Caco-2 (cell line): ENCODE results near the gene SPAG17. TPM values are rescaled to one million over a fixed set of nuclear protein-coding genes. Genes with fewer than 3 reads are reported as not detected.

ENCODE experiments used
- BruUV-seq: library from RNA; stranded (reverse); fragments of 400-500 nt; replicated peaks from 2 replicates; lab custom pipeline; 2021; lab: Mats Ljungman, UMichigan
- CTCF ChIA-PET: fragments of 300-600 bp; sonication (Branson Sonifier 250); formaldehyde crosslinking; loops from one replicate; lab custom pipeline; 2022; ENCODE audit warnings: antibody characterized with exemption; lab: Charles Lee
- POLR2A ChIA-PET: fragments of 300-600 bp; sonication (Branson Sonifier 250); formaldehyde crosslinking; loops from one replicate; lab custom pipeline; 2022; ENCODE audit warnings: antibody characterized with exemption; lab: Charles Lee
- DNase-seq, 2 experiments: peaks; one replicate each; pipeline versions ENCODE4 v3.0.0 to v3.0.0-alpha.2; 2020 to 2022
- H3K27me3 ChIP-seq: replicated peaks from 2 replicates; pipeline ENCODE4 v1.6.0; 2011; ENCODE audit warnings: low read length; ENCODE audit not compliant: control insufficient read depth, insufficient read depth
- H3K36me3 ChIP-seq: 2 replicates; pipeline ENCODE4 v1.5.1; 2011; ENCODE audit warnings: low read length; ENCODE audit not compliant: control insufficient read depth, insufficient read depth
- H3K4me1 ChIP-seq: fragments of 250-450 bp; sonication (Bioruptor Pico); 2 replicates; pipeline ENCODE4 v1.5.1; 2020; ENCODE audit warnings: mild to moderate bottlenecking
- H3K4me3 ChIP-seq: 2 replicates; pipeline ENCODE4 v1.5.1; 2011; ENCODE audit warnings: low read depth, mild to moderate bottlenecking, control low read depth, low read length
- H3K9me3 ChIP-seq: fragments of 250-450 bp; sonication (Bioruptor Pico); 2 replicates; pipeline ENCODE4 v1.5.1; 2020; ENCODE audit warnings: mild to moderate bottlenecking, moderate library complexity
- H3K27ac Mint-ChIP-seq: one replicate; pipeline ENCODE4 v1.8.0; 2022; ENCODE audit warnings: mixed read lengths; ENCODE audit not compliant: unreplicated experiment
- H3K27me3 Mint-ChIP-seq: one replicate; pipeline ENCODE4 v1.8.0; 2022; ENCODE audit warnings: mixed read lengths; ENCODE audit not compliant: insufficient read depth, unreplicated experiment
- H3K36me3 Mint-ChIP-seq: one replicate; pipeline ENCODE4 v1.8.0; 2022; ENCODE audit warnings: mild to moderate bottlenecking, mixed read lengths; ENCODE audit not compliant: insufficient read depth, unreplicated experiment
- H3K4me1 Mint-ChIP-seq: one replicate; pipeline ENCODE4 v1.8.0; 2022; ENCODE audit warnings: low read depth, mixed read lengths; ENCODE audit not compliant: unreplicated experiment
- H3K4me3 Mint-ChIP-seq: one replicate; pipeline ENCODE4 v1.8.0; 2022; ENCODE audit warnings: mild to moderate bottlenecking, moderate library complexity, mixed read lengths; ENCODE audit not compliant: unreplicated experiment
- H3K9me3 Mint-ChIP-seq: one replicate; pipeline ENCODE4 v1.8.0; 2022; ENCODE audit warnings: mixed read lengths; ENCODE audit not compliant: unreplicated experiment
- intact Hi-C: fragments of 100-400 bp; cut with micrococcal nuclease; formaldehyde crosslinking; loops from one replicate; pipeline ENCODE4 v1.10.0; 2022; ENCODE audit not compliant: unreplicated experiment
- total RNA-seq: library from RNA; stranded (reverse); gene quantifications from 2 replicates; pipeline ENCODE4 v1.2.3, GENCODE V29; 2022
- TF ChIP-seq, protein P1 (sequence below), 2 experiments: fragments of 200-600 bp in 1 of 2; IDR thresholded peaks; 1 replicate in 1 of 2; 2 replicates in 1 of 2; pipeline versions ENCODE4 v1.5.1 to v1.8.0; 2011 to 2022; ENCODE audit warnings: antibody characterized with exemption in 1 of 2, control low read depth in 1 of 2, inconsistent platforms in 1 of 2, low read depth in 1 of 2, low read length in 1 of 2, mild to moderate bottlenecking in 1 of 2, moderate library complexity in 1 of 2; ENCODE audit not compliant: insufficient read depth in 1 of 2, severe bottlenecking in 1 of 2, unreplicated experiment in 1 of 2

SPAG17 gene
- total RNA-seq, 1 experiment from 2014 or later = not detected

DNA sequence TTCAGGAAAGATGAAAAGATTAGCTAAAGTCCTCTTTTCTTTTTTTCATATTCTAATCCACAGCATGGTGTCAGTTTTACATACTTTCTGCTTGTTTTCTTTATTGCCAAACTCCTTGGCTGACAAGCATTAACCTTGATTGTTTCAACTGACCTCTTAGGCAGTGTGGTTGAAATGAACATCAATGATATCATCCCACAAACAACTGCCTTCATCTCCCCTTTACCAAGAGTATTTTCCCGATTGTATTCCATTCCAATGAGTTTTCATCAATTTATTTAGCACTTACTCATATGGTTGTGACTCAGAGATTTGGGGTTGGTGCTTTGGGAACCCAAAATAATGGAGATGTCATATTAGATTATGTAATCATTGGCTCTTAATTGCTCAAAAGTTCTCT, 71.8 kb downstream of the SPAG17 start:
- peaks cover 2% of the 10 kb centered on the region for H3K4me1 Mint-ChIP-seq
- peaks cover 5% of the 10 kb centered on the region for H3K4me1 ChIP-seq
- H3K4me3 ChIP-seq = no peak overlapping the region
- no peak overlapping the region for H3K4me3 Mint-ChIP-seq
- ChIA-PET POLR2A (no interaction called here), CTCF (no interaction called here)
- H3K9me3 Mint-ChIP-seq = no peaks in the 10 kb centered on the region
- intact Hi-C loops = no loop called here
- H3K36me3 ChIP-seq = no peaks in the 10 kb centered on the region
- TF ChIP-seq, protein P1, sequence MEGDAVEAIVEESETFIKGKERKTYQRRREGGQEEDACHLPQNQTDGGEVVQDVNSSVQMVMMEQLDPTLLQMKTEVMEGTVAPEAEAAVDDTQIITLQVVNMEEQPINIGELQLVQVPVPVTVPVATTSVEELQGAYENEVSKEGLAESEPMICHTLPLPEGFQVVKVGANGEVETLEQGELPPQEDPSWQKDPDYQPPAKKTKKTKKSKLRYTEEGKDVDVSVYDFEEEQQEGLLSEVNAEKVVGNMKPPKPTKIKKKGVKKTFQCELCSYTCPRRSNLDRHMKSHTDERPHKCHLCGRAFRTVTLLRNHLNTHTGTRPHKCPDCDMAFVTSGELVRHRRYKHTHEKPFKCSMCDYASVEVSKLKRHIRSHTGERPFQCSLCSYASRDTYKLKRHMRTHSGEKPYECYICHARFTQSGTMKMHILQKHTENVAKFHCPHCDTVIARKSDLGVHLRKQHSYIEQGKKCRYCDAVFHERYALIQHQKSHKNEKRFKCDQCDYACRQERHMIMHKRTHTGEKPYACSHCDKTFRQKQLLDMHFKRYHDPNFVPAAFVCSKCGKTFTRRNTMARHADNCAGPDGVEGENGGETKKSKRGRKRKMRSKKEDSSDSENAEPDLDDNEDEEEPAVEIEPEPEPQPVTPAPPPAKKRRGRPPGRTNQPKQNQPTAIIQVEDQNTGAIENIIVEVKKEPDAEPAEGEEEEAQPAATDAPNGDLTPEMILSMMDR (IDR thresholded peaks at IDR 0.05; ENCODE audit: insufficient read depth in 1 of 2, low read depth in 1 of 2, low read length in 1 of 2, severe bottlenecking in 1 of 2, unreplicated experiment in 1 of 2) = no peak
- H3K9me3 ChIP-seq = no peaks in the 10 kb centered on the region
- no peaks in the 10 kb centered on the region for H3K27me3 Mint-ChIP-seq
- no peaks in the 10 kb centered on the region for H3K36me3 Mint-ChIP-seq
- DNase-seq = no peak
- no peak overlapping the region for H3K27ac Mint-ChIP-seq
- BruUV-seq = no TSS peak
- H3K27me3 ChIP-seq = no peaks in the 10 kb centered on the region

DNA sequence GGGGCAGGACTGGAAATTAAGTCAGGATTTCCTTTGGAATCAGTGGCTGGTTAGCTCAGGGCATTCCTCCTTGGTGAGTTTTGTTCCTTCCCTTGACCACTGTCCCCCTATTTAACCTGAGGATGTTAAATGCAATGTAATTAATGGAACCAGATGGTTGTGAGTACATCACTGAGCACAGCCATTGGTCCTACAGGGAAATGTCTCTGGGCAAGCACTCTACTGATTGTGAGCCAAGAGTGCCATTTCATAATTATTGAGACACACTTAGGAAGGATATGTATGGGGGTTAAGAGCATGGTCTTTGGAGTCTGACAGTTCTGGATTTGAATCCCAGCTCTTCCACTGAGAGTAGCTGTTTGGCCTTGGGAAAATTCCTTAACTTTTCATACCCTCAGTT, 74.4 kb downstream of the SPAG17 start:
- no peaks in the 10 kb centered on the region for H3K4me1 Mint-ChIP-seq
- TF ChIP-seq, protein P1 (IDR thresholded peaks at IDR 0.05; ENCODE audit: insufficient read depth in 1 of 2, low read depth in 1 of 2, low read length in 1 of 2, severe bottlenecking in 1 of 2, unreplicated experiment in 1 of 2) = no peak
- no TSS peak for BruUV-seq
- no peaks in the 10 kb centered on the region for H3K36me3 Mint-ChIP-seq
- intact Hi-C loops = no loop called here
- DNase-seq = no peak
- CTCF ChIA-PET = no interaction called here
- H3K4me3 Mint-ChIP-seq = no peak overlapping the region
- no peak overlapping the region for H3K27ac Mint-ChIP-seq
- Histone ChIP-seq H3K4me3 (no peak overlapping the region), H3K4me1 (no peaks in the 10 kb centered on the region), H3K27me3 (no peaks in the 10 kb centered on the region), H3K36me3 (no peaks in the 10 kb centered on the region), H3K9me3 (no peaks in the 10 kb centered on the region)
- H3K27me3 Mint-ChIP-seq = peaks cover 2% of the 10 kb centered on the region
- POLR2A ChIA-PET = no interaction called here
- no peaks in the 10 kb centered on the region for H3K9me3 Mint-ChIP-seq

DNA sequence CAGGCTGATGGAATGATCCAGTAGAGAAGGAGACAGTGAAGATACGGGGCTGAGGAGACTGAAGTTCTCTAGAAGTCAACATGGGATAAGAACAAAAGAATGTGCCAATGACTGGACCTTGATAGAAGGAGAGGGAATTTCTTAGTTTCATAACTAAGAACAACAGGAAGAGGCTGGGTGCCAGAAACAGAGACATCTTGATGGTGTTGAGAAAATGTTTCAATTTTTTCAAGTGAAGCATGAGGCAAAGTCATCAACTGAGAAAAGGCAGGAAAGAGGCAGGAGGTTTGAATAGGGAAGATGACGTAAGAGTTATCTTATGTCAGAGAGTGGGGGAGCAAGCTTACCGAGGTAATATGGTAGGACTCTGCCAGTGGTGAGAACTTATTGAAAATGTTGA, 80.1 kb downstream of the SPAG17 start:
- H3K36me3 ChIP-seq = no peaks in the 10 kb centered on the region
- H3K9me3 Mint-ChIP-seq = no peaks in the 10 kb centered on the region
- DNase-seq = no peak
- intact Hi-C loops = no loop called here
- CTCF ChIA-PET = no interaction called here
- POLR2A ChIA-PET = no interaction called here
- no peaks in the 10 kb centered on the region for H3K4me1 ChIP-seq
- no peak overlapping the region for H3K4me3 Mint-ChIP-seq
- TF ChIP-seq, protein P1 (IDR thresholded peaks at IDR 0.05; ENCODE audit: insufficient read depth in 1 of 2, low read depth in 1 of 2, low read length in 1 of 2, severe bottlenecking in 1 of 2, unreplicated experiment in 1 of 2) = no peak
- no TSS peak for BruUV-seq
- peaks cover 2% of the 10 kb centered on the region for H3K27me3 Mint-ChIP-seq
- H3K27me3 ChIP-seq = no peaks in the 10 kb centered on the region
- H3K9me3 ChIP-seq = no peaks in the 10 kb centered on the region
- no peak overlapping the region for H3K4me3 ChIP-seq
- H3K36me3 Mint-ChIP-seq = no peaks in the 10 kb centered on the region
- H3K27ac Mint-ChIP-seq = no peak overlapping the region
- H3K4me1 Mint-ChIP-seq = no peaks in the 10 kb centered on the region
